ENCODE data around the gene LAMC1.

- TF ChIP-seq POLR2A (IDR thresholded peaks at IDR 0.05; ENCODE audit: low read length) (no peak), GATA1 (IDR thresholded peaks at IDR 0.05; ENCODE audit: low read depth, low read length) (no peak)
These were observed 63.8 kb downstream of the LAMC1 start for GRCh38 chr1:183087001-183087400.

Data from erythroblast (primary cell).